ENCODE measurements around the gene RBM6.
"Not testable (repeated sequence)": the region's sequence is repeated elsewhere in the genome, so short reads cannot be mapped to it uniquely, and the experiment has no call there.

Gene RBM6, protein sequence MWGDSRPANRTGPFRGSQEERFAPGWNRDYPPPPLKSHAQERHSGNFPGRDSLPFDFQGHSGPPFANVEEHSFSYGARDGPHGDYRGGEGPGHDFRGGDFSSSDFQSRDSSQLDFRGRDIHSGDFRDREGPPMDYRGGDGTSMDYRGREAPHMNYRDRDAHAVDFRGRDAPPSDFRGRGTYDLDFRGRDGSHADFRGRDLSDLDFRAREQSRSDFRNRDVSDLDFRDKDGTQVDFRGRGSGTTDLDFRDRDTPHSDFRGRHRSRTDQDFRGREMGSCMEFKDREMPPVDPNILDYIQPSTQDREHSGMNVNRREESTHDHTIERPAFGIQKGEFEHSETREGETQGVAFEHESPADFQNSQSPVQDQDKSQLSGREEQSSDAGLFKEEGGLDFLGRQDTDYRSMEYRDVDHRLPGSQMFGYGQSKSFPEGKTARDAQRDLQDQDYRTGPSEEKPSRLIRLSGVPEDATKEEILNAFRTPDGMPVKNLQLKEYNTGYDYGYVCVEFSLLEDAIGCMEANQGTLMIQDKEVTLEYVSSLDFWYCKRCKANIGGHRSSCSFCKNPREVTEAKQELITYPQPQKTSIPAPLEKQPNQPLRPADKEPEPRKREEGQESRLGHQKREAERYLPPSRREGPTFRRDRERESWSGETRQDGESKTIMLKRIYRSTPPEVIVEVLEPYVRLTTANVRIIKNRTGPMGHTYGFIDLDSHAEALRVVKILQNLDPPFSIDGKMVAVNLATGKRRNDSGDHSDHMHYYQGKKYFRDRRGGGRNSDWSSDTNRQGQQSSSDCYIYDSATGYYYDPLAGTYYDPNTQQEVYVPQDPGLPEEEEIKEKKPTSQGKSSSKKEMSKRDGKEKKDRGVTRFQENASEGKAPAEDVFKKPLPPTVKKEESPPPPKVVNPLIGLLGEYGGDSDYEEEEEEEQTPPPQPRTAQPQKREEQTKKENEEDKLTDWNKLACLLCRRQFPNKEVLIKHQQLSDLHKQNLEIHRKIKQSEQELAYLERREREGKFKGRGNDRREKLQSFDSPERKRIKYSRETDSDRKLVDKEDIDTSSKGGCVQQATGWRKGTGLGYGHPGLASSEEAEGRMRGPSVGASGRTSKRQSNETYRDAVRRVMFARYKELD

DNA sequence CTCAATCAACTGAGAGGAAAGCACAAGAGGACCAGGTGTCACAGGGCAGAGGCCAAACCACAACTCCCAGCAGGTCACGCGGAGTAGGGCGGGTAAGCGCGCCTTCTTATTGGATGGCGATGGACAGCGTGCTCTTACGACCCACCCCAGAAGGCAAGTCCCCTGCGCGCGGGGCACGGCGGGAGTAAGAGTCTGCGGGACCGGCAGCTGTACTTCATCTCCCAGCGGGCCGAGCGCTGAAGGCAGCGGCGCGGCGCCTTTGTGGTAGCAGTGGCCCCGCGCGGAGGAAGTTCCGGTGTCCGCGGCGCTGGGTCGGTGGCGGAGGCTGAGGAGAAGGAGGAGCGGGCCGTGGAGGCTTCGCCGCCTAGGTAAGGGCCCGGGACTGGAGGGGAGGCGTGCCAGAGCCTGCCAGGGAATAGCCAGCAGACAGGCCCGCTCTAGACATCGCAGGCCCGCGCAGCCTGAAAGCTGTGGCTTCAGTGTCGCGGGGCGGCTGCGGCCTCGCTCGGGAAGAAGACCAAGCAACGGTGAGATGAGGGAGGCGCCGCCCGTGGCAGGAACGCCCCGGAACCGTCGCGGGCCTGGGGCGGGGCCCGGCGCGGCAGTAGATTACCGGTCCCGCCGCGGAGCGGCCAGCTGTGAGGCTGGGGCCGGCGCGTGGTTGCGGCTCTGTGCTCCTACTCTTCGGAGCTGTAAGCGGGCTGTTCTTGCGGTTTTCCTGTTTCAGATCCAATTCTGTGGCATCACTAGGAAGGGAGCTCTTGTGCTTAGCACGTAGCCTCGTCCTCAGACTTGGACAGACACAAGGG is at the start of gene RBM6:
TSS of gene RBM6 (plus strand) at position 293 of the 809 bp plus-strand sequence. CDS start 22,492 bp downstream, outside the sequence.
- peak; percentile 87 for DNase-seq

- no peak for DNase-seq
These were observed 44.2 kb upstream of the RBM6 start for GRCh38 chr3:49895791-49896190.

- DNase-seq, result no peak
These were observed 43.6 kb upstream of the RBM6 start for GRCh38 chr3:49896345-49896744.

DNA sequence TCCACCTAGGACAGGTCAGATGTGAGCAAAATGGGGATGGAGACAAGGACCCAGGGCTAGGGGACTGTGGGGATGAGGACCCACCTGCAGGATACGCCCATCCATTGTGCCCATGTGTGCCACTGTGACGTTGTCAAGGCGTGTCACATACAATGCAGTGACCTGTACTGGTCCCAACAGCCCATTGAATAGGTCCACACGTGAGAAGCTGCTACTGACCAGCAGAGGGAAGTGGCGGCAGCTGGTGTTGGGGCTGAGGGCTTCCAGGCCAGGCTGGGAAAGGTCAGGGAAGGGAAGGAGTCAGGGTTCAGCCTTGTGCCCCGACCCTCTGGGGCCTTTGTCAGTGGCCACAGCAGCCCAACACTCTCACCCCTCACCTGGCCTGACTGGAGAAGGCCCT is 41.0 kb upstream of the RBM6 start:
- no peak for DNase-seq

DNA sequence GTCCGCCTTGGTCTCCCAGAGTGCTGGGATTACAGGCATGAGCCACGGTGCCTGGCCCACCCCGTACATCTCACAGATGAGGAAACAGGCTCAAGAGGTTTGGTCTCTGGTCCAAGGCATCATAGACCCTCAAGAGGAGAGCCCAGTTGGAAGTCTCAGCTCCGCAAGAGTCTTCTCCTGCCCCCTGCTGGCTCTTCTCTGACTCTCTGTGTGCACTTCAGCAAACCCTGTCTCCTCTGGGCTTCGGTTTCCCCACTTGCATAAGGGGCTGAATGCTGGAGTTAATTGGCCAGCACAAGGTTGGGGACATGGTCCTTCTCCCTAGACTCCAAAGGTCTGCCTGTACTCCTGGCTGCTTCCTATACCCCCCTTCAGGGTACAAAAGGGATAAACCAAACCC is 40.1 kb upstream of the RBM6 start:
- no peak for DNase-seq

- DNase-seq, result no peak
These were observed 39.3 kb upstream of the RBM6 start for GRCh38 chr3:49900491-49901153.

DNA sequence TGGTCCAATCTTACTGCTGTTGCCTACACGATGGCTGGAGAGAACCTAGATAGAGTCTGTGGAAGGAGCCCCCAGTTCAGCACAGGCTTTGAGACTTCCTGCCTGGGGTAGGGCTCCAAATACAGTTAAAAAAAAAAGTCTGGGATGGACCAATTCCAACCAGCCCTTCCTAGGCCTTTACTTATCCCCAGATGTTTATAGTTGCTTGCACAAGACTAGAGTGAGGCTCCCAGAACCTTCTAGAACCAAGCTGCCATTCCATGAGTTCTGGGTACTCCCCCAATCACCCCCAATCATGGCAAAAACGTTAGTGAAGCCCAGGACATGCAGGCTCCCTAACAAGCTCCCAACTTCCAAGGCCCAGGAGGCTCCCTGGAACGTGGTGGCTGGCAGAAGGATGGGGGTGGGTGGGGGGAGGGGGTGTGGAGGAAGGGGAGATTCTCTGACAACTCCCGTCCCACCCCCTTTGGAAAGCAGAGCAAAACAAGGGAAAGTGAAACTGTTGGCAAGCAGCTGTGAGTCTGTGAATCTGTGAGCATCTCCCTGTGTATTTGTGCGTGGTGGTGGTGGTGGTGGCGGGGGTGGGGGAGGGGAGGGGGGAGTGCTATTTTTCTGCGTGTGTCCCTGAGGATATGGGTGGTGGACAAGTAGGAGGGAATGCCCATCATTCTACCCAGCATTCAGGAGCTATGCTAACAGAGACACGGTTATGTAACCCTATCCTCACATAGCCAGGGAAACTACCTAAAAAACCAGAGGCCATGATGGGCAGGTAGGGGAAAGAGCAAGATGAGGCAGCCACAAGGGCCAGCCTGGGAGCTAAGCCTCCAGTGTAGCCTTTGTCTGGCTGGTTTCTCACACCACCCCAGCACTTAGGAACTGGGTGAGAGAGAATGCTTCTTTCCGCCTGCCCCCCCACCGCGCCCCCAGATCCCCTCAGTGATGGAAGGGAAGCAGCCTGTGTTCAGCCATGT is 38.3 kb upstream of the RBM6 start:
- no peak for DNase-seq

DNA sequence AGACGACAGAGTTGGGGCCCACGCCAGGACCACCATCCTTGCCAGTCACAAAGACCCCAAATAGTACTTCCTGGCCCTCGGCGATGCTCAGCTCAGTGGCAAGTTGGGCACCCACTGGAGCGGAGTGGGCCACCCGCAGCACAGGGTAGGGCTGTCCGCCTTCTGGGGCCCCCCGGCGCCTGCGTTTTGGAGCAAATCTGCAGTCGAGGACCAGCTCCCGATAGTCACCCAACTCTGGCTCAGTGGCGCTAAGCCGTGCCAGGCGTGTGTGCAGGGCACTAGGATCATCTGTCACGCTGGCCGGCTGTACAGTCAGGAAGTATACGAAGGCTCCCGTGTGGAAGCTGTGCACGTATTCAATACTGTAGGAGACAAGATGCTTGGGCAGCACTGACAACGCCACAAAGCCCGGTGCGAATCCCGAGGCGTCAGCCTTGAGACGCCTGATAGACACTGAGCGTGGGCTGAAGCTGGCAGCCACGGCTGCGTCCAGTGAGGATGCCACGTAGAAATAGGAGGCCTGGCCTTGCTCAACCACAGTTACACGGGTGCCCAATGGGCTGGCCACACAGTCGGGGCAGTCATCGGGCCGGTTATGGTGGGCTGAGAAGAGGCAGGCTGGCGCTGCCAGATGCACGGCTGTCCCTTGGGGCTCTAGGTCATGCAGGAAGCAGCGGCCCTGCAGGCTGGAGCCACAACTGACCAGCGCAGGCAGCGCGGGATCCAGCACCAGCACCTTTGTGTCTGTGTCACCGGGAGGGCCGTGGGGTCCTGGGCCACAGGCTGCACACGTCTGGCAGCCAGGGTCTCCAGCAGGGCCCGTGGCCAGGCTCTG is 37.2 kb upstream of the RBM6 start:
- DNase-seq, result no peak

GRCh38 chr3:49903451-49904424 is 36.2 kb upstream of the RBM6 start, which contains the start of gene MST1R:
Gene MST1R (minus strand): TSS chr3:49903873. CDS start chr3:49903609, 264 bp downstream.
- no peak for DNase-seq

DNA sequence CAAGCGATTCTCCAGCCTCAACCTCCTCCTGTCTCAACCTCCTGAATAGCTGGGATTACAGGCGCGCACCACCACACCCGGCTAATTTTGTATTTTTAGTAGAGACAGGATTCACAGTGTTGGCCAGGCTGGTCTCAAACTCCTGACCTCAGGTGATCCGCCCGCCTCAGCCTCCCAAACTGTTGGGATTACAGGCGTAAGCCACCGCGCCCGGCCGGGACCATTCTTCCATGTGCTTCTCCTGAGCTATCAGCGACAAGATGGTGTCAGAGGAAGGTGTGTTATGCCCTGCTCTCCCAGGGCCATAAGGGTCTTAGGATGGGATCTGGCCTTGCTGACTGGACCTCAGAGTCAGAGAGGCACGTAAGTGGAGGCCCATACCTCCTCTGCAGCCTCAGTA is 35.5 kb upstream of the RBM6 start:
- DNase-seq, result not testable (repeated sequence)

GRCh38 chr3:49906073-49906743 is 33.7 kb upstream of the RBM6 start:
- DNase-seq, result no peak

- DNase-seq, result no peak
These were observed 31.4 kb upstream of the RBM6 start for GRCh38 chr3:49908373-49909199.

GRCh38 chr3:49910409-49911123 is 29.4 kb upstream of the RBM6 start:
- no peak for DNase-seq

DNA sequence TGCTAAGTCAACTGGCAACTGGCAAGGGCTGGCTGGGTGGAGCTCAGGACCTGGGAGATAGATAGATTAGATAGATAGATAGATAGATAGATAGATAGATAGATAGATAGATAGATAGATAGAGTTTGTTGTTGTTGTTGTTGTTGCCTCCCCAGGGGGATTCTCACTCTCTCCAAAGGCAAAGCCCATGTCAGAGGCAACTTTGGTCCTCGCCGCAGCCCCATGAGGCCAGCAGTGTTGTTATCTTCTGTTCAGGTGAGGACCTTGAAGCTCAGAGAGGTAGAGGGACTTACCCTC is 28.9 kb upstream of the RBM6 start:
- no peak for DNase-seq

DNA sequence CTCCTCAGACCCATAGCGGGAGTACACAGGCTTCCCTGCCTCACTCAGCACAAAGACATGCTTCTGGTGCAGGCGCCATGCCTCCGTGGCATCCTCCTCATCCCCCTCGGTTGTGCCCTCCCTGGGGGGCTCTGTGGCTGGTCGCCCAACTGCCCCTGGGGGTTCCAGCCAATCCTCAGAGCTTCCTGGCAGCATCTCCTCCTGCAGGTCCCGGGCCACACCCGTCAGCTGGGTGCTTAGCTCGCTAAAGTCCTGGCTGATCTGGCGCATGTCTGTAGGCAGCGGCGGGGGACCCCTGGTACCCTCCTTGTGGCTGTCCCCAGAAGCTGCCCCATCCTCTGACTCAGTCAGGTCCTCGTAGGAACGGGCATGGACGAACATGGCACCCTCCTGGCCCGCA is 28.3 kb upstream of the RBM6 start:
- DNase-seq, result no peak

GRCh38 chr3:49912881-49913281 is 27.1 kb upstream of the RBM6 start:
- no peak for DNase-seq
